ENCODE measurements around the gene GRK2.
"Not testable (repeated sequence)": the region's sequence is repeated elsewhere in the genome, so short reads cannot be mapped to it uniquely, and the experiment has no call there.

Gene GRK2

DNA sequence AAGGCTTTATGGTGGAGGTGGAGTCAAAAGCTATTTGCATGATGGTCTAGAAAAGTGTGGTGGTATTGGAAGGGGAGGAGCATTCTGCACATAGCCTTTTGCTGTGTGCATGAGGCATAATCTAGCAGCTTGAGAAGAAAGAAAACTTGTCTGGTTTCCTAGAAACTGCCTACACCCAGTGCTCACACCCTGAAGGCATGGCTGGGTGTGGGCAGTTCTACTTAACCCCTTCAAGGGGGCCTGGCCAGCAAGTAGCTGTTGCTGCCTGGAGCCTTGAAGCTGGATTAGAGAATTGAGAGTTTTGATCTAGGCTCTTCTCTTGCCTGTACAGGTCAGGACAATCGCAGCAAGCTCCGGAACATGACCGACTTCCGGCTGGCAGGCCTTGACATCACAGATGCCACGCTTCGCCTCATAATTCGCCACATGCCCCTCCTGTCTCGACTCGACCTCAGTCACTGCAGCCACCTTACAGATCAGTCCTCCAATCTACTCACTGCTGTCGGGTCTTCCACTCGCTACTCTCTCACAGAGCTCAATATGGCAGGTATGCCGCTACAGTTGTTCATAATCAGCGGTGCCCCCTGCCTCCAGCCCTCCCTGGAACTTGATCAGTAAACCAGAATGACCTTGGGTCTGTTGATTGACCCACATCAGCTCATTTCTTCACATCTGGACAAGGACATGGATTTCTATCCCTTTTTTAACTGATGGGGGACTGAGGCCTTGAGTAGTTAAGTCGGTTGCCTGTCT, 12.2 kb upstream of the GRK2 start:
- no peak for DNase-seq (ENCODE audit: low read depth in 2 of 2)

DNA sequence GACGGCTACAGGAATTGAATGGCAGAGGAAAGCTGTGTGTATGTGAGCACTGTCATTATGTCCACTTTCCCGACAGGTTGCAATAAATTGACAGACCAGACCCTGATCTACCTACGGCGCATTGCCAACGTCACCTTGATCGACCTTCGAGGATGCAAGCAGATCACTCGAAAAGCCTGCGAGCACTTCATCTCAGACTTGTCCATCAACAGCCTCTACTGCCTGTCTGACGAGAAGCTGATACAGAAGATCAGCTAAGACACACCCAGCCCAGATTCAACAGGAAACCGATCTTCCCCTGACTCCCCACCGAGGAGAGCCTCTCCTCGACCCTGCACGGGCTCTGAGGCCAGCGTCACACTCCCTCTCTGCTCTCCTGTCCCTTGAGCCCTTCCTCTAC, 11.5 kb upstream of the GRK2 start:
- no peak for DNase-seq (ENCODE audit: low read depth in 2 of 2)

DNA sequence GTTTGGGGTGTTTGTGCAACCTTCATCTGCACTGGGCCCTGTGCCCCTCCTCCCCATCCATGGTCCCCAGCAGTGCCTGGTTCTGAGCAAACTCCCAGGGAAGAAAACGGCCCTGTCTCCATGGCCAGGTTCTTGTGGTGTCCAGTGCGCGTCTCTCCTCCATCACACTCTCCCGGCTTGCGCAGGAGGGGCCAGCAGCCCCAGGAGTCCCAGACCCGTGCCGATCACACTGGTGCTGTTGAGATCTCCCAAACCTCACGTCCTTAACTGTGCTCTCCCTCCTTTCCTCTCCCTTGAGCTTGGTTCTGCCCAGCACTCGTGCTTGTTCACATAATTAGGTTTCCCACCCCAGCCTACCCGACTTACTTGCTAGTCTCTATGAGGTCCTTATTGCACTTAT, 10.9 kb upstream of the GRK2 start:
- no peak for DNase-seq (ENCODE audit: low read depth in 2 of 2)

DNA sequence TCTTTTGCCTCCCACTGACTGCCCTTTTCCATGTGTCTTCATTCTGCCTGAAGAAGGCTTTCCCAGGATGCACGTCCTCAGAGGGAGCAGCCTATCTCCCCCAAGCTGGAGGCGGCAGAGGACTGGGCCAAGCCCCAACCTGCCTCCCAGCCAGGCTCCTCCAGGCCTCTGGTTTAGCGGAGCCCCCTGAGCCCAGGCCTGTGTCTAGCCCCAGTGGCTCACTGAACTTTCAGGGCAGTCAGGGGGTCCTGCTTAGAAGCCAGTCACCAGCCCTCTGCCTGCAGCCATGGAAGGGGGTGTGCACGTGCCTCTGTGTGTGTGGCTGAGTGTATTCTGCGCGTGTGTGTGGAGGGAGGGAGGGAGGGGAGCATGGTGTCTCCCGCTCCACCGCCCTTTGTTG, 10.4 kb upstream of the GRK2 start:
- DNase-seq (ENCODE audit: low read depth in 2 of 2): no peak

DNA sequence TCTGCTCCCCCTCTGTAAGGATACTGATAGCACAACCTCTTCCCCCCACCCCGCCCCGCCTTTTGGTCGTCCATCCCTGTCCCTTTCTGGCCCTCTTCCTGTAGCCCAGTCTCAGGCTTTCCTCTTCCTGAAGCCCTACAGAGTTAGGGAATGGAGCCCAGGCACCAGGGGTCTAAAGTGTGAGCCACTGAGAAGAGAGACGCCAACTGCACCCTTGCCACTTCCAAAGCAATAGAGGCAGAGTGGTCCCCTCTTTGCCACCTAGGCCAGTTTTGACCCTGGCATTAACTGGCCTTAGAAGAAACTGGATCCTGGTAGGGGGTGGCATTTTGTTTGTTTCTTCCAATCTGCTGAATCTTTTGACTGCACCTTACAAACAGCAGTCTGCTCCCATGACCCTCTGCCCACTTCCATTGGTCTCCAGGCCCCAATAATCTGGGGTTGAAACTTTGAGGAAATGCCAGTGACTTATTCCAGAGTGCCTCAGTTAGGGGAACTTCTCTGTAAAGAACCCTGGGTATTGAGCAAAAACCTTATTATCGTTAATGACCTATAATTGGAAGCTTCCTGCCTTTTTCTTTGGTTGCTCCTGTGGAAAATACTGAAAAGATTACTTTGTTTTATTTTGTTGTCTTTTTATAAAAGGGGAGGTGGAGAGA, 9.7 kb upstream of the GRK2 start:
- DNase-seq (ENCODE audit: low read depth in 2 of 2): no peak

DNA sequence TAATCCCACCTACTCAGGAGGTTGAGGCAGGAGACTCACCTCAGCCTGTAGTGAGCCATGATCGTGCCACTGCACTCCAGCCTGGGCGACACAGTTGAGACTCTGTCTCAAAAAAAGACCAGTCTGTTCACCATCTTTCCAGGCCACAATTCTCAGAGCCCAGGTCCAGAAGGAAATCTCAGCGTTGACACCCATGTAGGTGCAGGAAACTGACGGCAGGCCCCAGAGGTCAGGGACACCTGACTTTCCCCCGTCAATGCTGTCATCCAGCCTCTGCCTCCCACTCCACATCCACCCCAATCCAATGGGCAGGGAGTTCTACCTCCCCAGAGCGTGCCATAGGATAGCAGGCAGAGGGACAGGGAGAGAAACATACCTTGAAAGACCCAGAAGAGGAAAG, 5.9 kb upstream of the GRK2 start:
- no peak for DNase-seq (ENCODE audit: low read depth in 2 of 2)

DNA sequence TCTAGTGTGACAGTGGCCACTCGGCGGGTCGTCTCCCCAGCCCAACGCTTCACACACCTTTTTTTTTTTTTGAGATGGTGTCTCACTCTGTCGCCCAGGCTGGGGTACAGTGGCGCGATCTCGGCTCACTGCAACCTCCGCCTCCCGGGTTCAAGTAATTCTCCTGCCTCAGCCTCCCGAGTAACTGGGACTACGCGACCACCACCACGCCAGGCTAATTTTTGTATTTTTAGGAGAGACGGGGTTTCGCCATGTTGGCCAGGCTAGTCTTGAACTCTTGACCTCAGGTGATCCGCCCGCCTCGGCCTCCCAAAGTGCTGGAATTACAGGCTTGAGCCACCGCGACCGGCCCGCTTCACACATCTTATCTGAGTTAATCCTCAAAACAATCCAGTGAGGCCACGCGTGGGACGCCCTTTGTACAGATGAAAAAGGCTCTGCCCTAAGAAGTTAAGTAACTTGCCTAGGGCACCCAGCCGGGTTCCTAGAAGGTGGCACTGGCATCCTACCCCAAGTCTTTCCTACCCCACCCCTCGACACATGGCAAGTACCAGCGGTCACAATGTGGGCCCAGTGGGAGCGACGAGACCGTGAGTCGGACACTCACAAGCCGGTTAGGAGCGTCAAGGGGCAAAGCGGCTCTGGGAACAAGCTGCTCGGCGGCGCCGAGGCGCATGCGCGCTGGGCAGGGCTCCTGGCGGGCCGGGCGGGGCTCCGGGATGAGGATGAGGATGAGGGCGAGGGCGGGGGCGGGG, 5.2 kb upstream of the GRK2 start:
- DNase-seq (ENCODE audit: low read depth in 2 of 2): not testable (repeated sequence)

DNA sequence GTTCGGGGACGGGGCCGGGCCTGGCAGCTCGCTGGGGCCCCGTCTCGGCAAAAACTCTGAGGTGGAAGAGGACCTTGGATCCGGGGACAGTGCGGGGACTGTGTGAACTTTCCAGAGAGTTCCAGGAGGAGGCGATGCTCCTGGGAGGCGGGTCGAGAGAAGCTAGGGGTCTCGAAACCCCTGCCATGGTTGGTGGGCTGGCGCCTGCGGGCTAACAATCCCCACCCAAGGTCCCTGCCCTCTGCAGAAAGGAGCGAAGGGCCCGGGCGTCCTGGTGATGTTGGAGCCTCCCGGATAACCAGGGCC, 4.7 kb upstream of the GRK2 start:
- no peak for DNase-seq (ENCODE audit: low read depth in 2 of 2)

DNA sequence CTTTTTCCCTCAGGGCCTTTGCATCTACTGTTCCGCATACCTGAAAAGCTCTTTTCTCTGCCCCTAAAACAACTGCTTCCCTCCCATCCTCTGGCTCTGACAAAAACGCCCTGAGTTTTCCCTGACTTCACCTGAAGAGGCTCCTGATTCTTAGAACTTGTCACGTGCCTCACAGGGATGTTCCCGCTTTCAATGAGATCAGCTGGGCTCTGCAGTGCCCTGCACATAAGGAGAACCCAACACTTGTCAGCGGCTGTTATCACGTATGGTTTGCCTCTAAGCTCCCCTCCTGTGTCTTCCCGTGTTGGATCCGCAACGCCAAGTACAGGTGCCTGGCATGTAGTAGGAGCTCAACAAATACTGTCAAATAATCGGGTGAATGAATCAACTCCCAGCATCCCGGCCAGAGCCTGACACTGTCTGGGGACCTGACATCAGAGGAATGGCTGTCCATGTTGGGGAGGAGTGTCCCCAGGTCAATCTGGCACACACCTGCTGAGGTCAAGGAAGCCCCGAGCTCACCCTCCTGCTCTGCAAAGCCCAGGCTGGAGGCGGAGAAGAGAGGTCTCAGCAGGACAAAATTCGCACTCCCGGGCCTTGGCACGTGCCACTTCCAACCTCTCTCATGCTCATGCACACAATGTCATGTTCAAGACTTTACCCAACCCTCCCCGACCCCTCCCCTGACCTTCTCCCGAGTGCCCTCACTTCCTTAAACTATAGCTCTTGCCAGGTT, 4.2 kb upstream of the GRK2 start:
- DNase-seq (ENCODE audit: low read depth in 2 of 2): no peak

DNA sequence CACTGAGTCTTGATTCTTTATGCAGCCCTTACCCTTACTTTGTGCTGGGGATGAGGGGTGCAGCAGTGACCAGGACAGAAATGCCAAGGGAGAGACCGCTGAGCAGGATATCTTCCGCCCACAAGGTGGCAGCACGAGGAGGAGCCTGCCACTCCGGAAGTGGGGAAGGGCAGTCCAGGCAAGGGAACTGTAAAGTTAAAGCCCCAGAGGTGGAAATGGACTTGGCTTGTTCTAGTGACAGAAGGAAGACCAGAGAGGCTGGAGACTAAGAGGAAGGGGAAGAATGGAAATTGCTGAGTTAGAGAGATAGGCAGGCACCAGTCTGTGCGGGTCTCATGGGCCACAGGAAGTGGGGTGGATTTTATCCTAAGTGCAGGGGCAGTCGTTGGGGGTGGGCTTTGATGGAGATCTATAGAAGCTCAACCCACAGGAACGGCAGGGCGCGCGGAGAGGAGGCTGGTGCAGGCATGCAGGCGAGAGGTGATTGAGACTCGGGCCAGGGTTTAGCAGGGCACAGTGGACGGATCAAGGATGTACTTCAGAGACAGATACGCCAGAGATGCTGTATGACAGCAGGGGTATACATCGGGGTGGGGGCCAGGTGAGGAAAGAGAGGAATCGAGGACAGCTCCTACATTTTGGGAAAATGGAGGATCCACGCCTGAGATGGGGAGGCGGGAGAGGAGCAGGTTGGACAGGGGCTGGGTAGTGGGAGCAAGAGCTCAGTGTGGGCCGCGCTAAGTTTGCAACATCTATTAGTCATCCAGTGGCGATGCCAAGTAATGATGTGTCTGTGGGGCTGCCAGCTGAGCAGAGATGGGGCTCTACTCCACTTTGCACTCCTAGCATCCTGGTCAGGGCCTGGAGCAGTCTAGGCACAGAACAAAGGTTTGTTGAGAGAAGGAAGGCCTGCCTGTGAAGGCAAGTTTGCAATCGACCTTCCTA, 3.3 kb upstream of the GRK2 start:
- DNase-seq (ENCODE audit: low read depth in 2 of 2): no peak

DNA sequence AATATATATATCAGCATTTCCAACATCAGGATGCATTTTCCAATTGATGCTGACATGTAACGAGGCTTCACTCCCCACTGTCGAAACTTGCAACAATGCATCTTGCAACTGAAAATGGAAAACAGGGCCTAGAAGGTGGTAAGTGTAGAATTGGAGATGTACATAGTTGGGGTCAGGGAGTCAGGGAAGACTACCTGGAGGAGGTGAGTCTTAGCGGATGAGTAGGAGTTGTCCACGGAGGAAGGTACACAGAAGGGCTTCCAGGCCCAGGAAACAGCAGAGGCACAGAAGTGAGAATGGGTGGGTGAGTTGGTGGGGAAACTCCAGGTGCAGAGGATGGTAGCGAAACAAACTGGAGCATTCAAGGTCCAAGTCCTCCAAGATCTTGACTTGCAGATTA, 2.0 kb upstream of the GRK2 start:
- no peak for DNase-seq (ENCODE audit: low read depth in 2 of 2)

DNA sequence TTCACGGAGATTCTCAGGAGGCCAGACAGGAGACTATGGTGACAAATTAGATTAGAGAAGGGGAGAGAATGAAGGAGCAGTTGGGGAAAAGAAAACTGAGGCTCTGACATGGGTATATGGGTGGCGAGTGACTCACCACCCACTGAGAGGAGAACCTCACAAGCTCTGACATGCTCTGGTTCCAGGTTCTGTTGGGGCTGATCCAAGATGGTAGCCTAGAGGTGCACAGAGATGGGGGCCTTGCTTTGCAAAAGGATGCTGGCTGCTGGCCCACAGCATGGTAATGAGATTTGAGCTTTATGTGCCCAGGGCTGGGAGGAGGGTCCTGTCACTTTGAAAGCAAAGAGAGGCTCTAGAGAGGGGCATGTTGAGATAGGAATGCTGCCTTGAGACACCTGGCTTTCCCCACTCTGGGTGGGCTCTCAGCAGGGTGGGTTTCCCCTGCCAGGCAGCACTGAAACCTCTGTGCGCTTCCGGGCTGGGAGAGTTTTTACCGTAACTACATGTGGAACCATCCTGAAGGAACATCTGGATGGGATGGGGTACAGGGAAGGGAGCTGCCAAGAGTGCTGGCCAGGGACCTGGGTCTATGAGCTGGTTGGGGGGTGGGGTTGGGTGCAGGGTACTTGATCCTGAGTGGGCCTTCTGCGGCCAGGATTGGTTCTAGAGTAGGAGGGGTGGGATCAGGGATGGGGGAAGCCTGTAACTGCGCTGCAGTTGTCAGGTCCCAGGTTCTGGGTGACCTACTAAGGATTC, 1.2 kb upstream of the GRK2 start:
- no peak for DNase-seq (ENCODE audit: low read depth in 2 of 2)

DNA sequence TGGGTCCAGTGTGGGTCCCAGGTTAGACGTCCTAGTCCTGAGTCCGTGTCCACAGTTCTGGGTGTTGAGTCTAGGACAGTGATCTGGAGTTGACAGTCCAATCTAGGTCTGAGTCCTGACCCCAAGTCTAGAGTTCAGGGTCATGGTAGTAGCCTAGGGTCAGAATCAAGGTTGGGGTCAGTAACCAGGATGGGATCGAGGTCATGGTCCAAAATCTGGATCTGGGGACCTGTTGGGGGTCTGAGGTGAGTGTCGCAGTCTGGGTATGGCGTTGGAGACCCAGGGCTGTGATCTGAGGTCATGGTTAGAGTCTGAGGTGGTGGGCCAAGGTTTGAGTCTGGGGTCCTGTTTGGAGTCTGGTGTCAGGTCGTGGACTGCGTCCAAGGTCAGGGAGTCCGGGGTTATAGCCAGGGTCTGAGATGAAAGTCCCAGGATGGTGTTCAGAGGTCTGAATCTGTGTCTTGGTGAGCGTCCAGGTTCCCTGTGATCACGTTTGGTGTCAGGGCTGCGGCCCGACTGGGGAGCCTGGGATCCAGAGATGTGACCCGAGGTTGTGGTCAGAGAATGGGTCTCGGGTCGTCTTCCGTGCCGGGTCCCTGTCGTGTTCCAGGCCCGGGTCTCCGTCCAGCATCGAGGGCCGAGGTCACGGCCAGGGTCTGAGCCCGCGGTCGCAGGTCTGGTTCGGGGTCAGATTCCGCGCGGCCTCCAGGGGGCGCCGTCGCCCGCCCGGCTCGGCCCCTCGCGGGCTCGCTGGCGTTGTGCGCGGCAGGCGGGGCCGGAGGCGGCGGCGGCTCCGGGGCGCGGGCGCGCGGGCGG, 432 bp upstream of the GRK2 start:
- DNase-seq (ENCODE audit: low read depth in 2 of 2): no peak

DNA sequence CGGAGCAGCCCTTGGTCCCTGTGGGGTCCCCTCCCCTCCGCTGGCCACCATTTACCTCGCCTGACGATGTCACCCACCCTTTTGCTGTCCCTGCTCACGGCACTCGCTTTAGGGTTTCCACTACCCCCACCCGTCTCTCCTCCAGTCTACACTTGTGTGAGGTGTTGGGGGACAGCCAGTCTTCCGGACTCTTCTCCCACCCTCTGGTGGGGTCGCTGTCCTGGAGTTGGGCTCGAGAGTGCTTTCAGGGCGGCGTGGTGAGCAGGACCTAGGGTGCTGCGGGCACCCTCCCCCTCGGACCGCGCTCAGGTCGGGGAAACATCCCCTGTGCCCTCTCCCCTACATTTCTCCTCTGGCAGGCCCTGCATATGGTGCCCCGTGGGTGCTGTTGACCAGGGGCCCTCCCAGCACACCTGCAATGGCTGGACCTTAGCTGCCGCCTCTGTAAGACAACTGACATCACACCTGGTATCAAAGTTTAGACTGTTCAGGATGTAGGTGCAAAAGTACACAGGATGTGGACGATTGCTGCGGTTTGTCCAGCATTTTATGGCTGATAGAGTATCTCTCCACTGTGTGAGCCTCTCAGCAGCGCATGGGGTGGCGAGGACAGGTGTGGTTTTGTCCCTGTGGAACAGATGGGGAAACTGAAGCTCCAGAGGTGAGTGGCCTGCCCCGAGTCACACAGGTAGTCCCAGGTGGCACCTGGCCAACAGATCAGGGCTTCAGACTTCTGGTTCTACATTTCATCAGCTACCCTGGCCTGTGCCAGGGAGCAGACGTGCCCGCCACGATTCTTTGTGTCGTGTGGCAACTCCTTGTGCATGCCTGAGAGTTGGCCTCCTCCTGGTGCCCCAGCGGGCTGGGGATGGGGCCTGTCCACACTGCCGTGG, 1.2 kb downstream of the GRK2 start:
- DNase-seq (ENCODE audit: low read depth in 2 of 2): no peak

DNA sequence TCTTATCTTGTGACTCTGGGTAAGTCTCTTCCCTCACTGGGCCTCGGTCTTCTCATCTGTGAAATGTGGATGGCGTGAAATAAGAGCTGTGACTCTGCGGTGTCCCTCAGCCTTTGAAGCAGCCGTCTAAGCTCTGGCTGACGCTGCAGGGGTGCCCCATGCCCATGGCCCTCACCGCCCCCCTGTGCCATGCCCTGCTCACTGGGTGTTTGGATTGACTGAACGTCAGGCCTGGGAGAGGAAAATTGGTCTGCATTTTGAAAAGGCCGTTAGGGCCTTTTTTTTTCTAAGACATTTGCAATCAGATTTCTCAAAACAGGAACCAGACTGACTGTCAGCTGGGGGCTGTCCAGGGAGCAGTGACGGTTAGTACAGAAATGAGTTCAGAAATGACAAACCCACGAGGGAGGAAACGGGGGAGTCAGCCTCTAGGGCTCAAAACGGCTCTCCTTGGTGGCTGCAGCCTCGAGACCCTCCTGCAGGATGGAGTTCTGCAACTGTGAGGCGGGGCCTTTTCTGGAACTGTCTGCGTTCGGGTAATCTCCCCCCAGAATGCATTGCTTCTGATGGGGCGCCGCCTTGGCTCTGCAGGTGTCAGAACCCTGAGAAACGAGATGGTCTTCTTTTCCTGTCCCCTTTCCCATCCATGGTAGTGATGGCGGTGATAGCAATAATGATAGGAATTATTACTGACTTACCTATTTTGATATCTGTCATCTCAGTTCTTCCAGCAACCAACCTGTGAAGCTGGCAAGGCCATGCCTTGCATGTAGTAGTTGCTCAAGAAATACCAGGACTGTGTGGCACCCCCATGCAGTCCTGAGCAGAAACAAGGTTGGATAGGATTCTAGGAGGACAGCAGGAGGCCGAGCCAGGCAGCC, 2.0 kb downstream of the GRK2 start:
- DNase-seq (ENCODE audit: low read depth in 2 of 2): no peak

DNA sequence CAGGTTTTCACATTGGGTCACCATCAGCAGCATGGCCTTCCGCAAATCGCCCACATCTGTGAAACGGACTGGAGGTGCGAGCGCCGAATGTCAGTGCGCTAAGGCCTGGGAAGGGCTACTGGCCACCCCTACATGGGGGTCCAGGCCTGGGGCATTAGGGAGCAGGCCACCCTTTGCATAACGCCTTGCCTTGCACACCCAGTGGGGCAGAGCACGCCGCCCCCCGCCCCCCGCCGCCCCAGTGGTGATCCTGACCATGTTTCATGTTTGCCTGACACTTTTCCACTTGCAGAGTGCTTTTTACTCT, 2.6 kb downstream of the GRK2 start:
- DNase-seq (ENCODE audit: low read depth in 2 of 2): no peak

DNA sequence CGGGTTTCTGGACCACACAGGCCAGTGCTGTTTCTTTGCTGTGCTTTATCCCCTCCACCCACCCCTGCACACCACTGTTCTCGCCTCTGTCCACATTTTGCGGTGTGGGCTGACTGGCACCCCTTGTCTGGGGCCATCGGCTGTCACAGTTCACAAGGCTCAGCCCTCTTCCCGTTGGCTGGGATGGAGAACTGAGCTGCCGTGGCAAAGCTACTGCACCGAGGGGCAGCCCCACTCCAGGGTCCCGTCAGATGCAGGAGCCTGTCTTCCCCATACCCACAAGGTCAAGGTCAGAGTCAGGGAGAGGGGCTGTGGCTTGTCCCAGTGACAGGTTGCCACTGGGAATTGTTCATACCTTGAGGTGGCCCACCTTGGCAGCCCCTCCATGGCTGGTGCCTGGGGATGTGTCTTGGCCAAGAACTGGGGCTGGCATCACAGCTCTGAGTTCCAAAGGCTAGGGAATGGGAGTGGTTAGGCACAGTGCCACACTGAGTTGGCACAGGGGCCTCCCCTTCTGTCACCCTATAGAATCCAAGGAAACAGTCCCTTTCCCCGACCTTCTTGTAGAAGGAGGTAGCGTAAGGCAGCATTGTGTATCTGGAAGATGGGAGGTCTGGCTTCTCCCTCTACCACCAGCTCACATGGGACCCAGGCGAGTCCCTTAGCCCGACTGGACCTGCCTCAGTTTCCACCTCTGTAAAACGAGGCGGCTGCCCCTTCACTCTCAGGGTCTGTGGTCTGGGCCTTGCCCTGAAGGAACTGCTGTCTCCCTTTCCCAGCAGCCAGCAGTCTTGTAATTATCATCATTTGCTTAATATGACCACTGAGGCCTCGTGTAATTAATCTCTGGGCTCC, 3.4 kb downstream of the GRK2 start:
- DNase-seq (ENCODE audit: low read depth in 2 of 2): no peak
